Pulmonary artery endothelial cell (primary cell): ENCODE measurements around the gene SLCO3A1. TPM values are rescaled to one million over a fixed set of nuclear protein-coding genes. Genes with fewer than 3 reads are reported as not detected.
"Not testable (repeated sequence)": the region's sequence is repeated elsewhere in the genome, so short reads cannot be mapped to it uniquely, and the experiment has no call there.

Experiments
- DNase-seq: peaks from one replicate; pipeline ENCODE4 v3.0.0-alpha.2; 2011; ENCODE audit warnings: low read depth, low spot score
- total RNA-seq: library from RNA; depleted of rRNA; stranded (reverse); fragments of >200 nt; gene quantifications from 2 replicates; pipeline ENCODE4 v1.2.3, GENCODE V29; 2014

Gene SLCO3A1
- total RNA-seq, 1 donor from 2014 or later: 1.9 TPM

DNA sequence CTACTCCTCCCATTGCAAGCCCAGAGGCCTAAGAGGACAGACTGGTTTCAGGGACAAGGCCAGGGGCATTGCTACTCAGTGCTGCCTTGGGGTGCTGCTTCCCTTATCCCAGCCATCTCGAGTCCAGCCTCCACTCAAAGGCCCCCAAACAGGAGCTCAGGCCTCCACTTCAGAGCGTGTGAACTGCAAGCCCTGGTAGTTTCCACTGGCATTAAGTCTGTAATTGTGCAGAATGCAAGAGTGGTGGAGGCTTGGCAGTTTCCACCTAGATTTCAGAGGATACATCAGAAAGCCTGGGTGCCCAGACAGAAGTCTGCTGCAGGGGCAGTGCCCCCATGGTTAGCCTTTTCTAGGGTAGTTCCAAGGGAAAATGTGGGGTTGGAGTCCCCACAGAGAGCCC lies 347.4 kb downstream of the SLCO3A1 start:
- no peak for DNase-seq

DNA sequence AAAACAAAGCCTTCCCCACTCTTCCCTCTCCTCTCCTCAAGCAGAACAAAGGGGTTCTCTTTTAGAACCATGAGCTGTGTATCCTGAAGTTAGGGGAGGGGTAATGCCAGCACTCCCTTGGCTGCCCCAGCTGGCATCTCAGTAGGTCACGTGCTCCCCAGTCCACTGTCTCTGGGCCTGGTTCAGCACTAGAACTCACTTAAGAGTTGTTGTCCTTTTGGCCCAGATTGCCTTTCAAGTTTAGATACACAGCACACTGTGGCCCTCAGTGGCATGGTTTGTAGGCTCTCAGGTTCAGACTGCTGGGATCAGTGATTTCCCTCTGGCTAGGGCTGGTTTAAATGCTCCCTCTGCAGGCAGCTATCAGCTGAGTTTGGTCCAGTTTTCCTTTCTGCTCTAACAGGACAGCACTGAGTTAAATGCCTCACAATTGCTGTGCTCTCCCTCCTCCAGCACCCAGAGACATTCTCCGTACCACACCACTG lies 351.8 kb downstream of the SLCO3A1 start:
- DNase-seq: no peak

GRCh38 chr15:92207601-92208000 lies 354.1 kb downstream of the SLCO3A1 start:
- DNase-seq: not testable (repeated sequence)
